ENCODE results near the gene PDZD2.

DNA sequence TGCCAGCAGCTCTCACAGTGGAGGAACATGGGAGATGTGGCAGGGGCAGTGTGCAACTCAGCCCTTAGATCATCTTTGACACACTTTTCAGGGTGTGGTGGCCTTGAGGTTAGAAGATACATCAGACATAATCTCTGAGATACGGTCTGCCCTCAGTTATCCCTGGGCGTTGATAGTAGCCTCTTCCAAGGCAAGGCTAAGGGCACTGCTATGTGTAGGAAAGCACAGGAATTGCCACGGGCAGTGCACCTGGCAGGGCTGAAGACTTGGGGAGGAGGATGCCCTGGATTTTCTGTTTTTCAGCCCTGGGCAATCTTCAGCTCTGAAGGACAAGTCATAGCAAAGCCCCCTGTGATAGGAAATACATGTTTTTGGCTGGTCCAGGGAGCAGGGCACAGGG is 328.5 kb downstream of the PDZD2 start:
- TF ChIP-seq, protein P1, sequence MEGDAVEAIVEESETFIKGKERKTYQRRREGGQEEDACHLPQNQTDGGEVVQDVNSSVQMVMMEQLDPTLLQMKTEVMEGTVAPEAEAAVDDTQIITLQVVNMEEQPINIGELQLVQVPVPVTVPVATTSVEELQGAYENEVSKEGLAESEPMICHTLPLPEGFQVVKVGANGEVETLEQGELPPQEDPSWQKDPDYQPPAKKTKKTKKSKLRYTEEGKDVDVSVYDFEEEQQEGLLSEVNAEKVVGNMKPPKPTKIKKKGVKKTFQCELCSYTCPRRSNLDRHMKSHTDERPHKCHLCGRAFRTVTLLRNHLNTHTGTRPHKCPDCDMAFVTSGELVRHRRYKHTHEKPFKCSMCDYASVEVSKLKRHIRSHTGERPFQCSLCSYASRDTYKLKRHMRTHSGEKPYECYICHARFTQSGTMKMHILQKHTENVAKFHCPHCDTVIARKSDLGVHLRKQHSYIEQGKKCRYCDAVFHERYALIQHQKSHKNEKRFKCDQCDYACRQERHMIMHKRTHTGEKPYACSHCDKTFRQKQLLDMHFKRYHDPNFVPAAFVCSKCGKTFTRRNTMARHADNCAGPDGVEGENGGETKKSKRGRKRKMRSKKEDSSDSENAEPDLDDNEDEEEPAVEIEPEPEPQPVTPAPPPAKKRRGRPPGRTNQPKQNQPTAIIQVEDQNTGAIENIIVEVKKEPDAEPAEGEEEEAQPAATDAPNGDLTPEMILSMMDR (IDR thresholded peaks at IDR 0.05): no peak
- no peak for TF ChIP-seq POLR2A (IDR thresholded peaks at IDR 0.05)

Measured in testis (tissue), 2 donors.